ENCODE measurements around the gene ABCC8.

Gene ABCC8

DNA sequence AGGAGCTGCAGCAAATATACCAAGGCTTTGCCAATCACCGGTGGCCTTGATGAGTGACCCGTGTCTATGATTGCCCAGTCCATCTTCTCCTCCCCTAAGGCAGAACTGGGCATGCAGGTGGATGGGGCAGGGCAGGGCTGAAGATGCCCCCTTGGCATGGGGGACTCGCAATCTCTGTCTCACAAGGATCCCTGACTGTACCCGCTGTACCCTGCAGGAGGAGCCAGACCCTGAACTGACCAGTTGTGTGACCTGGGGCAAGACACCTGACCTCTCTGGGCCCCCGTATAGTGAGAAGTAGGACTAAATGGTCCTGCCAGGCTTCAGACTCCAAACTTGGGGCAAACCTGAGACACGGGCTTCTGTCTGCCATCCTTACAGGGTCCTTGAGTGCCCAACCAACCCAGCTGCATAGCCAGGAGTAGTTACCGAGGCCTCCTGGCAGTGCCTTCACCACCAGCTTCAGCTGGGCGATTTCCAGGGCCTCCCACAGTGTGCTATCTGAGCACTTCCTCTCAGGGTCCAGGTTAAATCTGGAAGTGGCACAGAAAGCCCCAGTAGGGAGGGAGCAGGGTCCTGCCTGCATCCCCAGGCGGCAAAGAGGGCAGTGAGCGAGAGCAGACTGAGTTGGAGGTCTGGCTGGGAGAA lies 81.8 kb downstream of the ABCC8 start:
- no peaks in the 10 kb centered on the region for H4K20me1 ChIP-seq
- H3K4me3 ChIP-seq = no peak overlapping the region
- no peak overlapping the region for H3K27ac ChIP-seq
- no peaks in the 10 kb centered on the region for H3K27me3 ChIP-seq
- no peaks in the 10 kb centered on the region for H3K9me3 ChIP-seq
- H3K4me1 ChIP-seq = peaks cover 21% of the 10 kb centered on the region
- no peak for TF ChIP-seq Cebpa-rat (IDR thresholded peaks at IDR 0.05)
- H3K9ac ChIP-seq = no peak overlapping the region
- H3K4me2 ChIP-seq = no peak overlapping the region
- no peaks in the 10 kb centered on the region for H3K36me3 ChIP-seq

DNA sequence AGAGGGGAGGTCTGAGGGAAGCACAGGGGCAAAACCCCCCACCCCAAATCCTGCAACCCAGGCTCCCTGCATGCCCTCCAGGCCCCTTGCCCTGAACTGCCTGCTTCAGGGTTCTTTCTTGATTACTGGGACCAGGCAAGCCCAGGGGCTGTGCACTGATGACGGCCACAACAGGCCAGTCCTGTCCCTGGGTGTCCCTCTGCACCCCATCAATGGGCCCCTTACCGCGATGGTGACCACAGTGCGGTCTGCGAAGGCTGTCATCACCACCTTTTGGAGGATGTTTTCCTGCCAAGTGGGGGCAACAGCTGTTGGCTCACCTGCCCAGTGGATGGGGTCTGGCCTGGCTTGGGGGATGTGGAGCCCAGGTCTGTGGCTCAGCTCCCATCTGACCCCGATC lies 83.2 kb downstream of the ABCC8 start:
- no peaks in the 10 kb centered on the region for H3K9me3 ChIP-seq
- H3K36me3 ChIP-seq = no peaks in the 10 kb centered on the region
- H3K4me1 ChIP-seq = peaks cover 29% of the 10 kb centered on the region
- no peak for TF ChIP-seq Cebpa-rat (IDR thresholded peaks at IDR 0.05)
- no peak overlapping the region for H3K4me3 ChIP-seq
- no peak overlapping the region for H3K9ac ChIP-seq
- H3K27me3 ChIP-seq = no peaks in the 10 kb centered on the region
- H3K4me2 ChIP-seq = no peak overlapping the region
- no peak overlapping the region for H3K27ac ChIP-seq
- no peaks in the 10 kb centered on the region for H4K20me1 ChIP-seq

DNA sequence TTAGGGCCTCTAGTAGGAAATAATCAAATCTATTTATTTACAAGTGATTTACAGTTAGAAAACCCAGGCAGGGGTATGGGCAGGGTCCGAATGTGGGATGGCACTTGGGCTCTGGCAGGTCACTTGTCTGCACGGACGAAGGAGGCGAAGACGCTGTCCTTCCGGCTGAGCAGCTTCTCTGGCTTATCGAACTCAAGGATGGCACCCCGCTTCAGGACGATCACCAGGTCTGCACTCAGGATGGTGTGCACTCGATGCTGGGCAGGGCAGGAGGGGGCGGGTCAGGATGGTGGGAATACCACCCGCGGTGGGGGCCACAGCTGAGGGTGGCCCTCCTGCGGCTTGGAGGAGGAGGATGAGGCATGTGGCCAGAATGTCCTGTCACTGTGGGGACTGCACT lies 83.8 kb downstream of the ABCC8 start:
- Histone ChIP-seq H3K9ac (no peak overlapping the region), H3K9me3 (no peaks in the 10 kb centered on the region)
- TF ChIP-seq Cebpa-rat (IDR thresholded peaks at IDR 0.05) = no peak

DNA sequence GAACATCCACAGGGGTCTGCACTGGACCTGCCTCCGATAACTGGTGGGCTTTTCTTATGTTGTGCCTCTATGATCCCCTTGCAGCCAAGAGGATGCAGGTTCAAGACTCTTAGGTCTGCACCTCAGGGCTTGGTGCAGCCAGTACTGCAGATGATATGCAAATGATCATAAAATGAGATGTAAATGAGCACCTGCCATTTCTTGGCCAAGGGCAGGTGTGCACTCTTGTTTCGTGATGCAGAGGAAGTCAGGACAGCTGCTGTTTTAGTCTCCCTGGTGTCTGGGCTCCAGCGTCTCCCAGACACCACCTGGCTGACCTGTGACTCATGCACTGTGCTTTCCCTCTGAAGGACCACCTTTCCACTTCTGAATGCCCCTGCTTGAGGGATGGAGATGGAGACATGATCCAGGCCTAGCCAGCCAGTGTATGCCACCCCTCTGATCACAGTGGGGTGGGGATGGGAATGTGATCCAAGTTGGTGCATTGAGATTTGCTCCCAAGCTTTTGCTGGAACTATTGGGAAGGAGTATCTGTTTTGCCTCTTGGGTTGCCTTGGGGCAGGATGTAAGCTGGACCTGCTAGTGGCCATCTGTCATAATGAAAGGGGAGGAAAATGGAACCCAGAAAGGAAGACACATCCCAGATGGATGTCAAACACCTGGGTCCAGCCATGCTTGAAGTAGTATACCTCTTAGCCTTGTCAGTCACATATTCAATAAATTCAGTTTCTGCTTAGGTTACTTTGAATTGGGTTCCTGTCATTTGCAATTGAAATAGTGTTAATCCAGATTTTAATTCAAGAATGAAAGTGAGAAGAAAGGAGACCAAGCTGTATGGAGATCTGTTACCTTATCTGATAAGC lies 84.9 kb downstream of the ABCC8 start:
- Histone ChIP-seq H3K4me2 (peak overlapping the region; percentile 88), H3K27ac (no peak overlapping the region), H3K9me3 (no peaks in the 10 kb centered on the region), H4K20me1 (no peaks in the 10 kb centered on the region), H3K9ac (no peak overlapping the region), H3K4me3 (no peak overlapping the region), H3K4me1 (peaks cover 46% of the 10 kb centered on the region), H3K27me3 (no peaks in the 10 kb centered on the region), H3K36me3 (no peaks in the 10 kb centered on the region)
- TF ChIP-seq Cebpa-rat (IDR thresholded peaks at IDR 0.05) = no peak

More for the DNA sequence above, 83.8 kb downstream of the ABCC8 start:
- Histone ChIP-seq H3K27ac (no peak overlapping the region), H4K20me1 (no peaks in the 10 kb centered on the region), H3K4me2 (no peak overlapping the region), H3K4me3 (no peak overlapping the region), H3K4me1 (peaks cover 35% of the 10 kb centered on the region), H3K36me3 (no peaks in the 10 kb centered on the region), H3K27me3 (no peaks in the 10 kb centered on the region)

DNA sequence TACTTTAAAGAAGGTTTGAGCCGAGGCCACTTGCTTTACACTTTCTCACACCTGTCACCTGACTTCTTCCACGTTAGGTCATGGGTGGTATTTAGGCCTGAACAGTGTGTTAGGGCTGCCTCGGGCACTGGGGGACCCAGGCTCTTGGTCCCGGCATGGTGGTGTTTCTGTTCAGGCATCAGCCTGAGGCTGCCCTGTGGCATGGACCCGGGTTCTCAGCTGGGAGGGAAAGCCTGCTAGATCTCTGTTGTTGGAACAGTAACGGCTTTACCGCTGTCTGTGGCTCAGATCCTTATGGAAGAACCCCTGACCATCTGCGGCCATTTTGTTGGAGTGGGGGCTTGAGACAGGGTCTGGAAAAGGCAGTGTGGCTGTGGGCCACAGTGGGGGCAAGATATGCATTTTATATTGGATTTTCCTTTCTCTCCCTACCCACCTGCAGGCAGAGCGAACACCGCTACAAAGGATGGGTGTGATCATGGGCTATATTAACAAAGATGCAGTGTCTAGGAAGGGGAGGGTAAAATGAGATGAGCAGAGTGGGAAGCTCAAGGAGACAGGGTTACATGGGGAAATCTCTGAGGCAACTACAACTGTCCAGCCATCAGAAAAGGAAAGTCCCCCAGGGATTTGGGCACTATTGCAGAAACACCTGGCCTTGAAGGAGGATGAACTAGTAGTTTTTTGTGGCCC lies 86.5 kb downstream of the ABCC8 start:
- Histone ChIP-seq H3K4me2 (peak overlapping the region; percentile 88), H3K4me3 (peak overlapping the region; percentile 73), H3K9ac (peak overlapping the region; percentile 71; the same call in 1 of the 2 replicates), H3K27ac (no peak overlapping the region), H3K36me3 (no peaks in the 10 kb centered on the region), H3K4me1 (peaks cover 61% of the 10 kb centered on the region), H3K27me3 (no peaks in the 10 kb centered on the region), H4K20me1 (no peaks in the 10 kb centered on the region; the same call in 1 of the 2 replicates), H3K9me3 (no peaks in the 10 kb centered on the region)
- no peak for TF ChIP-seq Cebpa-rat (IDR thresholded peaks at IDR 0.05)

DNA sequence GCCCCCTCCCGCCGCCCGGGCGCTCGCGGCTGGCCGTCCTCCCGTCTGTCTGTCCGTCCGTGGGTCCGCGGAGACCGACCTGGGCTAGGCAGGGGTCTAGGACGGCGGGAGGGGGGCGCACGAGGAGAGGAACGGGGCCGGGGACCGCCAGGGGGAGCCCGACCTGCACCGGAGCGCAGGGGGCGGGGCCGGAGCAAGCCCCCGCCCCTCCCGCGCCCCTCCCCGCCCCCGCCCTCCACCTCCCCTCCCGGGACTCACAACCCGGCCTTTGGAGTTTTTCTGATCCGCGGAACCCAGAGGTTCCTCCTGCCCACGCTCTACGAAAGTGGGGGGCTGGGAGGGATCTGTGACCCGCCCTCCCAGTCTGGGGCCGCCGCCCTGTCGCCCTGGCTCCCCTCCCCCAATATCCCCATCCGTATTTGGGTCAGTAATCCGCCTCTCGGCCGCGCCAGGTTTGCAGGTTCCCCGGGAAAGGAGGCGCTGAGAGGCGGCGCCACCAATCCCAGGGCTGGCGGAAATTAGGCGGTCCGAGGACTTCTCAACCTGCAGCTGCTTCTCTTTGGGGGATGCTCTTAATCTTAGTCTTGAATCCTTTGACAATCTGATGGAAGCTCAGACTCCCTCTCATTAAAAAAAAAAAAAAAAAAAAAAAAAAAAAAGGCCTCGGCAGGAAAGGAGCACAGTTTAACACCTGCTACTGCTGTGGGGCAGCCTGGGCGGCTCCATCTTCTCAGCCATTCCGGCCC lies 87.3 kb downstream of the ABCC8 start:
- H3K4me3 ChIP-seq = peak overlapping the region; percentile 73
- TF ChIP-seq Cebpa-rat (IDR thresholded peaks at IDR 0.05) = no peak
- peak overlapping the region; percentile 74 for H3K9ac ChIP-seq
- H3K4me2 ChIP-seq = peak overlapping the region; percentile 88
- no peaks in the 10 kb centered on the region; the same call in 1 of the 2 replicates for H4K20me1 ChIP-seq
- peaks cover 61% of the 10 kb centered on the region for H3K4me1 ChIP-seq
- peak overlapping the region; percentile 64; the same call in 1 of the 2 replicates for H3K27ac ChIP-seq
- H3K9me3 ChIP-seq = no peaks in the 10 kb centered on the region
- no peaks in the 10 kb centered on the region for H3K36me3 ChIP-seq
- H3K27me3 ChIP-seq = no peaks in the 10 kb centered on the region

DNA sequence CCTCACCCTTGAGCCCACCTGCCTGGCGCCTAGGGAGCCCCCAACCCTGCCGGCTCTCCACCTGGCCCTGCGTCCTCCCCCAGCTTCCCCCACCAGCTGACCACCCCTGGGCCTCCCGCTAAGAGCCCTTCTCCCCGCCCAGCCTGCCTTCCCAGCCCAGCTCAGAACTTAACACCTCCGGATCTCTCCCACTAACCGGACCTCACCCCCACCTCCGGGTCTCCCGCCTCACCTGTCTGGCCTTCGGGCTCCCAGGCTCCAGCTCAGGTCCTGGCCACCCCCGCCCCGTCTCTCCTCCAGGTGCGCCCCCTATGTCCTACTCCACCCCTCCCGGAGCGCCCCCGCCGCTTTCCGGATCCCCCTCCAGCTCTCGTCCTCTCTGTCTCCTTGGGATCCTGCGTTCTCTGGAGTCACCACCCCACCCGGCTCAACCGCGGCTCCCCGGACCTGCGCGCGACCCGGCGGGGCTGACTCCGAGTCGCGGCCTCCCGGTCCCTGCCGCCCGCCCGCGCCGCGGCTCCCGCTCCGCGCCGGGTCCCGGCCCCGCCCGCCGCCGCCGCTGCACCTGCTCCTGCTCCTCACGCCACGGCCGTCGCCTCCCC lies 87.9 kb downstream of the ABCC8 start, which contains the start of gene KCNJ11:
KCNJ11 (minus strand) TSS at position 51 of the 602 bp plus-strand sequence. CDS start 568 bp downstream, outside the sequence.
- Histone ChIP-seq H3K4me3 (peak within 1 kb of the TSS; percentile 73), H3K27me3 (no peaks in the 10 kb centered on the region), H4K20me1 (no peaks in the 10 kb centered on the region; the same call in 1 of the 2 replicates), H3K4me2 (peak within 1 kb of the TSS; percentile 88), H3K9ac (peak within 1 kb of the TSS; percentile 74), H3K4me1 (peaks cover 65% of the 10 kb centered on the region), H3K9me3 (no peaks in the 10 kb centered on the region), H3K36me3 (no peaks in the 10 kb centered on the region), H3K27ac (peak within 1 kb of the TSS; percentile 64; the same call in 1 of the 2 replicates)
- no peak for TF ChIP-seq Cebpa-rat (IDR thresholded peaks at IDR 0.05)

DNA sequence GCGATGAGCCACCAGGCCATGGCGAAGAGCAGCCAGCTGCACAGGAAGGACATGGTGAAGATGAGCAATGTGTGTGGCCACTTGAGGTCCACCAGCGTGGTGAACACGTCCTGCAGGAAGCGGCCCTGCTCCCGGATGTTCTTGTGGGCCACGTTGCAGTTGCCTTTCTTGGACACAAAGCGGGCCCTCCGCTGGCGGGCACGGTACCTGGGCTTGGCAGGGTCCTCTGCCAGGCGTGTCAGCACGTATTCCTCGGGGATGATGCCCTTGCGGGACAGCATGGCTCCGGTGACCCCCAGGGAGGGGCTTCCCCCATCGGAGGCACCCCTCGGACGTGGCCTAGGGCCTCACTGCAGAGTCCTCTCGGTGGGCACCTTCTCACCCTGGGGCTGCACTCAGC lies 88.8 kb downstream of the ABCC8 start:
- peak overlapping the region; percentile 88 for H3K4me2 ChIP-seq
- no peaks in the 10 kb centered on the region for H3K36me3 ChIP-seq
- no peak overlapping the region for H3K4me3 ChIP-seq
- no peaks in the 10 kb centered on the region; the same call in 1 of the 2 replicates for H4K20me1 ChIP-seq
- no peaks in the 10 kb centered on the region for H3K27me3 ChIP-seq
- no peak overlapping the region for H3K27ac ChIP-seq
- peaks cover 65% of the 10 kb centered on the region for H3K4me1 ChIP-seq
- H3K9me3 ChIP-seq = no peaks in the 10 kb centered on the region
- no peak overlapping the region for H3K9ac ChIP-seq
- TF ChIP-seq Cebpa-rat (IDR thresholded peaks at IDR 0.05) = no peak

DNA sequence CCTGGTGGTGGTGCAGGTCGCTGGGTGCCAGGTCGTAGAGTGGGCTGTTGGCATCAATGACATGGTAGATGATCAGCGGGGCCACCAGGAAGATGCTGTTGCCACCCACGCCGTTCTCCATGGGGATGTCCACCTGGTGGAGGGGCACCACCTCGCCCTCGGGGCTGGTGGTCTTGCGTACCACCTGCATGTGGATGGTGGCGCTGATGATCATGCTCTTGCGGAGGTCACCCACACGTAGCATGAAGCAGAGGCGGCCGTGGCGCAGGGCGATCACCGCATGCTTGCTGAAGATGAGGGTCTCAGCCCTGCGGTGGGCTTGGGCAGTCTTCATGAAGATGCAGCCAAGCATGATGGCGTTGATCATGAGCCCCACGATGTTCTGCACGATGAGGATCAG lies 89.4 kb downstream of the ABCC8 start:
- H3K36me3 ChIP-seq = no peaks in the 10 kb centered on the region
- H3K4me1 ChIP-seq = peaks cover 65% of the 10 kb centered on the region
- no peaks in the 10 kb centered on the region for H3K9me3 ChIP-seq
- H3K9ac ChIP-seq = no peak overlapping the region
- H3K27me3 ChIP-seq = no peaks in the 10 kb centered on the region
- H4K20me1 ChIP-seq = no peaks in the 10 kb centered on the region; the same call in 1 of the 2 replicates
- H3K4me3 ChIP-seq = no peak overlapping the region
- no peak overlapping the region for H3K27ac ChIP-seq
- peak overlapping the region; percentile 88 for H3K4me2 ChIP-seq
- no peak for TF ChIP-seq Cebpa-rat (IDR thresholded peaks at IDR 0.05)
